Sigmoid colon (tissue), 7 donors: ENCODE results near the gene WDR33. TPM values are rescaled to one million over a fixed set of nuclear protein-coding genes. Genes with fewer than 3 reads are reported as not detected.

Source experiments
- DNase-seq: peaks from one replicate; pipeline ENCODE4 v3.0.0-alpha.2; 2019
- H3K27ac ChIP-seq, 4 donors: fragments of 200-600 bp; sonication (generic); one replicate each; pipeline ENCODE4 v1.5.1; 2016 to 2019; ENCODE audit warnings: mild to moderate bottlenecking in 1 of 4
- H3K27me3 ChIP-seq, 3 donors: fragments of 200-600 bp; sonication (generic); one replicate each; pipeline ENCODE4 v1.5.1; 2019; ENCODE audit warnings: mild to moderate bottlenecking in 1 of 3
- H3K36me3 ChIP-seq, 4 donors: fragments of 200-600 bp; sonication (generic); one replicate each; pipeline ENCODE4 v1.5.1; 2016 to 2019
- H3K4me1 ChIP-seq, 4 donors: fragments of 200-600 bp; sonication (generic); one replicate each; pipeline ENCODE4 v1.5.1; 2017 to 2019
- H3K4me3 ChIP-seq, 4 donors: fragments of 200-600 bp; sonication (generic); one replicate each; pipeline ENCODE4 v1.5.1; 2017 to 2019; ENCODE audit warnings: mild to moderate bottlenecking in 2 of 4, moderate library complexity in 1 of 4
- H3K9me3 ChIP-seq, 4 donors: fragments of 200-600 bp in 3 of 4; sonication (generic) in 3 of 4; one replicate each; pipeline versions ENCODE4 v1.5.1 to v1.6.1; 2013 to 2019
- CTCF ChIP-seq, 4 experiments: fragments of 450-650 bp in 3 of 4; fragments of 200-600 bp in 1 of 4; IDR thresholded peaks; one replicate each; pipeline ENCODE4 v1.5.1; 2016 to 2019; ENCODE audit warnings: antibody characterized with exemption in 4 of 4, mild to moderate bottlenecking in 3 of 4, moderate library complexity in 2 of 4
- EP300 ChIP-seq, 4 donors: sonication (generic); formaldehyde crosslinking; IDR thresholded peaks; one replicate each; pipeline ENCODE4 v1.6.1; 2017; ENCODE audit warnings: antibody characterized with exemption in 4 of 4
- POLR2A ChIP-seq, 2 donors: fragments of 450-650 bp; IDR thresholded peaks; one replicate each; pipeline ENCODE4 v1.6.1; 2016; ENCODE audit warnings: antibody characterized with exemption in 2 of 2, mild to moderate bottlenecking in 2 of 2, moderate library complexity in 2 of 2
- POLR2AphosphoS5 ChIP-seq, 4 donors: sonication (generic); formaldehyde crosslinking; IDR thresholded peaks; one replicate each; pipeline ENCODE4 v1.6.1; 2017; ENCODE audit warnings: antibody characterized with exemption in 4 of 4
- WGBS, 2 donors: extraction: QIAGEN DNeasy Blood & Tissue Kit; methylation state at CpG; one replicate each; pipeline ENCODE4 v1.1.7; 2013; 5-methylcytosine and 5-hydroxymethylcytosine counted together
- intact Hi-C: fragments of 100-400 bp; cut with DNase I; formaldehyde crosslinking; loops from one replicate; pipeline ENCODE4 v1.15.1; 2023
- polyA plus RNA-seq, 3 donors: library from polyadenylated mRNA; stranded (reverse); fragments of 200-250 nt; gene quantifications; one replicate each; pipeline ENCODE4 v1.2.3, GENCODE V29; 2013
- total RNA-seq, 4 donors: library from RNA; depleted of rRNA; stranded (reverse); fragments of >200 nt; gene quantifications; one replicate each; pipeline ENCODE4 v1.1.0, GENCODE V29; 2016
- donor health status: healthy with polysubstance abuse.
- donor health status: Bipolar disorder and iron deficiency.
- donor health status: healthy.

WDR33 gene
- total and polyA plus RNA-seq, 7 donors: 8.3 to 45.2 (median 37.8) TPM

GRCh38 chr2:127713562-127713961 lies 97.4 kb downstream of the WDR33 start:
- 96 to 97% methylated on average over 25 of the region's 25 CpGs for WGBS, 2 donors
- TF ChIP-seq POLR2A (IDR thresholded peaks at IDR 0.05): no peak
- no peak for TF ChIP-seq POLR2AphosphoS5 (IDR thresholded peaks at IDR 0.05)
- no peak for TF ChIP-seq CTCF (IDR thresholded peaks at IDR 0.05)
- no peak for TF ChIP-seq EP300 (IDR thresholded peaks at IDR 0.05)
- peaks cover 0 to 7% (median 3%) of the 10 kb centered on the region in 4 donors for H3K4me1 ChIP-seq
- no peaks in the 10 kb centered on the region for H3K9me3 ChIP-seq
- no peak overlapping the region for H3K27ac ChIP-seq
- no peak overlapping the region for H3K4me3 ChIP-seq
- intact Hi-C loops: no loop called here
- H3K27me3 ChIP-seq: no peaks in the 10 kb centered on the region
- H3K36me3 ChIP-seq: peaks cover 14 to 54% (median 17%) of the 10 kb centered on the region in 4 donors
- DNase-seq: no peak

- Histone ChIP-seq H3K27ac (no peak overlapping the region), H3K36me3 (peaks cover 14 to 54% (median 22%) of the 10 kb centered on the region in 4 donors), H3K27me3 (no peaks in the 10 kb centered on the region), H3K9me3 (no peaks in the 10 kb centered on the region), H3K4me3 (no peak overlapping the region), H3K4me1 (peaks cover 0 to 12% (median 8%) of the 10 kb centered on the region in 4 donors)
- no peak for TF ChIP-seq EP300 (IDR thresholded peaks at IDR 0.05)
- no peak for TF ChIP-seq POLR2AphosphoS5 (IDR thresholded peaks at IDR 0.05)
- TF ChIP-seq POLR2A (IDR thresholded peaks at IDR 0.05): no peak
- no peak for TF ChIP-seq CTCF (IDR thresholded peaks at IDR 0.05)
- 89 to 94% methylated on average over 2 of the region's 2 CpGs for WGBS, 2 donors
- no peak for DNase-seq
- intact Hi-C loops: no loop called here
These were observed 98.0 kb downstream of the WDR33 start for GRCh38 chr2:127712999-127713398.

- Histone ChIP-seq H3K36me3 (peaks cover 12 to 60% (median 22%) of the 10 kb centered on the region in 4 donors), H3K9me3 (no peaks in the 10 kb centered on the region), H3K4me3 (no peak overlapping the region), H3K4me1 (peaks cover 0 to 26% (median 24%) of the 10 kb centered on the region in 4 donors), H3K27me3 (no peaks in the 10 kb centered on the region), H3K27ac (no peak overlapping the region)
- no peak for DNase-seq
- TF ChIP-seq POLR2AphosphoS5 (IDR thresholded peaks at IDR 0.05) (no peak), POLR2A (IDR thresholded peaks at IDR 0.05) (no peak), CTCF (IDR thresholded peaks at IDR 0.05) (no peak), EP300 (IDR thresholded peaks at IDR 0.05) (no peak)
- WGBS, 2 donors: 94 to 95% methylated on average over 13 of the region's 13 CpGs
- intact Hi-C loops: loop anchor here (5.0 kb wide), 1 partner anchor 103 kb away; the partner anchor contains the start of gene WDR33
These were observed 101.6 kb downstream of the WDR33 start for GRCh38 chr2:127709336-127709735.

GRCh38 chr2:127707890-127708648 lies 102.9 kb downstream of the WDR33 start:
- H3K4me3 ChIP-seq: no peak overlapping the region
- H3K27me3 ChIP-seq: no peaks in the 10 kb centered on the region
- H3K27ac ChIP-seq: peak overlapping the region in 3 of 4 donors; percentile 23 to 49 (median 42)
- DNase-seq: peak; percentile 79
- H3K36me3 ChIP-seq: peaks cover 12 to 48% (median 18%) of the 10 kb centered on the region in 4 donors
- intact Hi-C loops: loop anchor here (5.0 kb wide), 1 partner anchor 104 kb away; the partner anchor contains the start of gene WDR33
- WGBS, 2 donors: 91 to 92% methylated on average over 9 of the region's 9 CpGs
- no peak for TF ChIP-seq CTCF (IDR thresholded peaks at IDR 0.05)
- TF ChIP-seq EP300 (IDR thresholded peaks at IDR 0.05): no peak
- no peak for TF ChIP-seq POLR2A (IDR thresholded peaks at IDR 0.05)
- no peak for TF ChIP-seq POLR2AphosphoS5 (IDR thresholded peaks at IDR 0.05)
- H3K9me3 ChIP-seq: no peaks in the 10 kb centered on the region
- peaks cover 0 to 38% (median 35%) of the 10 kb centered on the region in 4 donors for H3K4me1 ChIP-seq
